K562 (cell line): ENCODE results near the gene LTA. TPM values are rescaled to one million over a fixed set of nuclear protein-coding genes. Genes with fewer than 3 reads are reported as not detected.

Source experiments
- ATAC-seq: fragments of 200-7000 bp; cut with Tn5 transposase; 3 replicates; pipeline ENCODE4 v1.9.1; 2020; ENCODE audit warnings: moderate library complexity
- BruUV-seq: library from RNA; stranded (reverse); fragments of 400-500 nt; replicated peaks from 2 replicates; lab custom pipeline; 2021; lab: Mats Ljungman, UMichigan
- CTCF ChIA-PET: fragments of 300-600 bp; formaldehyde crosslinking; extraction: SDS; loops from one replicate; lab custom pipeline; 2021; ENCODE audit warnings: low intra/inter-chr PET ratio; lab: Yijun Ruan, JAX
- POLR2A ChIA-PET: fragments of 300-600, 350-650 bp; sonication (Branson Sonifier 250); formaldehyde crosslinking; extraction: SDS; loops from one replicate; lab custom pipeline; 2021; ENCODE audit warnings: antibody characterized with exemption, inconsistent platforms; lab: Yijun Ruan, JAX
- DNase-seq, 4 experiments: peaks; one replicate each; pipeline versions ENCODE4 v3.0.0 to v3.0.0-alpha.2; 2011 to 2018; ENCODE audit warnings: low spot score in 3 of 4, mixed read lengths in 3 of 4; ENCODE audit errors: extremely low read depth in 1 of 4
- FAIRE-seq: peaks from 2 replicates; lab custom pipeline; 2011; peaks lifted over from hg19 to GRCh38; lab: Jason Lieb, UNC
- H2AFZ ChIP-seq: 2 replicates; pipeline ENCODE4 v1.6.0; 2011; ENCODE audit warnings: low read depth, low read length, control low read depth, inconsistent platforms
- H3K27ac ChIP-seq: fragments of 200-600 bp; 3 replicates; pipeline ENCODE4 v1.8.0; 2011; ENCODE audit warnings: low read depth, mild to moderate bottlenecking, control low read depth, inconsistent platforms, low read length, moderate library complexity, mixed read lengths; ENCODE audit errors: extremely low read depth
- H3K27me3 ChIP-seq, 2 experiments: fragments of 300-600 bp in 1 of 2; 2 replicates in 1 of 2; 3 replicates in 1 of 2; pipeline versions ENCODE4 v1.6.0 to v1.8.0; 2011; ENCODE audit warnings: inconsistent platforms in 2 of 2, low read length in 2 of 2, mild to moderate bottlenecking in 1 of 2, mixed read lengths in 1 of 2, moderate library complexity in 1 of 2; ENCODE audit not compliant: control insufficient read depth in 2 of 2, insufficient read depth in 2 of 2
- H3K36me3 ChIP-seq: fragments of 300-600 bp; 3 replicates; pipeline ENCODE4 v1.8.0; 2011; ENCODE audit warnings: mild to moderate bottlenecking, low read length, inconsistent platforms; ENCODE audit not compliant: control insufficient read depth, insufficient read depth
- H3K4me1 ChIP-seq, 2 experiments: fragments of 200-600 bp in 1 of 2; replicated peaks in 1 of 2; 2 replicates in 1 of 2; 3 replicates in 1 of 2; pipeline versions ENCODE4 v1.5.1 to v1.8.0; 2011; ENCODE audit warnings: inconsistent platforms in 2 of 2, low read length in 2 of 2, mild to moderate bottlenecking in 1 of 2, mixed read lengths in 1 of 2, moderate library complexity in 1 of 2; ENCODE audit not compliant: control insufficient read depth in 2 of 2, insufficient read depth in 2 of 2
- H3K4me2 ChIP-seq: 2 replicates; pipeline ENCODE4 v1.6.1; 2011; ENCODE audit warnings: low read length, control low read depth, inconsistent platforms, mixed read lengths; ENCODE audit not compliant: insufficient read depth
- H3K4me3 ChIP-seq: fragments of 200-600 bp; sonication (generic), shearing (Covaris generic); 2 replicates; pipeline ENCODE4 v1.5.1; 2016; ENCODE audit warnings: control low read depth, inconsistent platforms
- H3K79me2 ChIP-seq: fragments of 200-600 bp; 3 replicates; pipeline ENCODE4 v1.8.0; 2011; ENCODE audit warnings: low read length, inconsistent platforms; ENCODE audit not compliant: control insufficient read depth, insufficient read depth
- H3K9ac ChIP-seq, 2 experiments: 2 replicates each; pipeline versions ENCODE4 v1.6.0 to v1.6.1; 2011; ENCODE audit warnings: low read depth in 2 of 2, low read length in 2 of 2, control low read depth in 1 of 2, inconsistent platforms in 1 of 2, mild to moderate bottlenecking in 1 of 2, mixed read lengths in 1 of 2; ENCODE audit not compliant: insufficient read depth in 1 of 2
- H3K9me1 ChIP-seq: one replicate; pipeline ENCODE4 v1.6.0; 2011; ENCODE audit warnings: inconsistent platforms, mild to moderate bottlenecking, low read length, moderate library complexity; ENCODE audit not compliant: control insufficient read depth, insufficient read depth
- H3K9me3 ChIP-seq: replicated peaks from 2 replicates; pipeline ENCODE4 v1.5.1; 2011; ENCODE audit warnings: low read depth, low read length, inconsistent platforms; ENCODE audit not compliant: control insufficient read depth, insufficient read depth
- H4K20me1 ChIP-seq: replicated peaks from 2 replicates; pipeline ENCODE4 v1.6.1; 2011; ENCODE audit warnings: low read length, inconsistent platforms, mixed read lengths; ENCODE audit not compliant: control insufficient read depth, insufficient read depth
- DNMT1 ChIP-seq: fragments of 450-650 bp; IDR thresholded peaks from 2 replicates; pipeline ENCODE4 v1.6.1; 2016; ENCODE audit warnings: antibody characterized with exemption, mild to moderate bottlenecking
- HBP1 ChIP-seq: fragments of 450-650 bp; formaldehyde crosslinking; IDR thresholded peaks from 2 replicates; pipeline ENCODE4 v1.4.0; 2022; ENCODE audit warnings: missing genetic modification characterization
- MYC ChIP-seq, 2 experiments: fragments of 250-450 bp in 1 of 2; sonication (Bioruptor Pico) in 1 of 2; IDR thresholded peaks; 2 replicates each; pipeline versions ENCODE4 v1.5.1 to v1.6.1; 2012 to 2021; ENCODE audit warnings: low read depth in 2 of 2, borderline replicate concordance in 1 of 2, improper control_type of control experiment in 1 of 2, low read length in 1 of 2, mild to moderate bottlenecking in 1 of 2, moderate library complexity in 1 of 2
- SOX6 ChIP-seq: fragments of 450-650 bp; IDR thresholded peaks from 2 replicates; pipeline ENCODE4 v1.6.1; 2014; ENCODE audit warnings: mild to moderate bottlenecking
- ZNF133 ChIP-seq: fragments of 250-450 bp; sonication (Bioruptor Pico); IDR thresholded peaks from 2 replicates; pipeline ENCODE4 v1.4.0; 2020; ENCODE audit warnings: mild to moderate bottlenecking
- ZNF282 ChIP-seq: sonication (generic); formaldehyde crosslinking; IDR thresholded peaks from 2 replicates; pipeline ENCODE4 v1.8.1; 2023; ENCODE audit warnings: missing genetic modification reagents
- WGBS: fragments of 100-300 bp; shearing (Covaris generic); methylation state at CpG from one replicate; pipeline ENCODE4 v1.1.6; 2016; ENCODE audit warnings: low coverage, mixed read lengths; ENCODE audit not compliant: insufficient coverage; ENCODE audit errors: missing lambda C conversion rate; 5-methylcytosine and 5-hydroxymethylcytosine counted together
- in situ Hi-C: fragments of 300-500 bp; cut with MboI; formaldehyde crosslinking; loops from 4 replicates; pipeline ENCODE4 v1.15.0; 2018; ENCODE audit warnings: inconsistent platforms, mixed read lengths
- intact Hi-C: fragments of 100-400 bp; cut with micrococcal nuclease; formaldehyde crosslinking; loops from 2 replicates; pipeline ENCODE4 v1.14.2; 2022
- polyA plus RNA-seq, 8 experiments: library from polyadenylated mRNA; depleted of rRNA in 4 of 8; stranded (reverse) in 5 of 8; unstranded in 3 of 8; fragments of >200 nt; fragmentation: Nextera tagmentation in 2 of 8; fragmentation: Illumina TruSeq in 1 of 8; extraction: Ambion mirVana in 2 of 8; extraction: Trizol in 1 of 8; gene quantifications; 2 replicates each; pipeline versions ENCODE4 v1.2.1 to v1.2.3, GENCODE V29; 2011 to 2014; ENCODE audit warnings: inconsistent platforms in 1 of 8, missing spikeins in 1 of 8
- total RNA-seq, 7 experiments: library from RNA; depleted of rRNA in 6 of 7; stranded (reverse); fragments of >200 nt in 6 of 7; fragmentation: Illumina TruSeq in 2 of 7; extraction: Trizol in 2 of 7; gene quantifications; 2 replicates each; pipeline versions ENCODE4 v1.2.1 to v1.2.3, GENCODE V29; 2011 to 2021; ENCODE audit warnings: low replicate concordance in 1 of 7
- TF ChIP-seq, protein P1 (sequence below), 3 experiments: IDR thresholded peaks in 2 of 3; conservative IDR thresholded peaks in 1 of 3; 2 replicates each; pipeline ENCODE4 v1.5.1; 2011 to 2012; ENCODE audit warnings: low read length in 3 of 3, mild to moderate bottlenecking in 3 of 3, control low read depth in 2 of 3, improper control_type of control experiment in 1 of 3, inconsistent platforms in 1 of 3, low read depth in 1 of 3, mixed read lengths in 1 of 3, moderate library complexity in 1 of 3; ENCODE audit not compliant: insufficient read depth in 2 of 3
- TF ChIP-seq, protein P2 (sequence below): sonication (generic); formaldehyde crosslinking; IDR thresholded peaks from 2 replicates; pipeline ENCODE4 v1.8.0; 2022; ENCODE audit warnings: missing genetic modification reagents, mild to moderate bottlenecking, borderline replicate concordance

LTA gene
- total and polyA plus RNA-seq, 9 of the 15 experiments (the other 6 are each of a cell fraction or from before 2014, with no cell fraction given), result 0.80 TPM; not detected in 8

DNA sequence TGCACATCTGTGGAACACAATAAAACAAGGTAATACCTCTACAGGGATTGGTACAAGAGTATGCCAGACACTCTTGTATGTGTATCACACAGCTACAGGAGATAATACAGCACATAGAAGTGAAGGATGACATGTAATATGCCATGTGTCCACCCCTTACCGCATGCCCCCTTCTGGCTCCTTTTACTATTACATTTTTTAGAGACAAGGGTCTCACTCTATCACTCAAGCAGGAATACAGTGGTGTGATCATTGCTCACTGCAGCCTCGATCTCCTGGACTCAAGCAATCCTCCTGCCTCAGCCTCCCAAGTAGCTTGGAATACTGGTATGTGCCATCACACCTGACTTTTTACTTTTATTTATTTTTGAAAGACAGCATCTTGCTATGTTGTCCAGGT lies 24.9 kb downstream of the LTA start (continued):
- TF ChIP-seq MYC (IDR thresholded peaks at IDR 0.05; ENCODE audit: low read depth, low read length) (peak; percentile 65), MYC (CRISPR knock-in tag; IDR thresholded peaks at IDR 0.05; ENCODE audit: borderline replicate concordance, low read depth) (no peak)
- TF ChIP-seq, protein P1, sequence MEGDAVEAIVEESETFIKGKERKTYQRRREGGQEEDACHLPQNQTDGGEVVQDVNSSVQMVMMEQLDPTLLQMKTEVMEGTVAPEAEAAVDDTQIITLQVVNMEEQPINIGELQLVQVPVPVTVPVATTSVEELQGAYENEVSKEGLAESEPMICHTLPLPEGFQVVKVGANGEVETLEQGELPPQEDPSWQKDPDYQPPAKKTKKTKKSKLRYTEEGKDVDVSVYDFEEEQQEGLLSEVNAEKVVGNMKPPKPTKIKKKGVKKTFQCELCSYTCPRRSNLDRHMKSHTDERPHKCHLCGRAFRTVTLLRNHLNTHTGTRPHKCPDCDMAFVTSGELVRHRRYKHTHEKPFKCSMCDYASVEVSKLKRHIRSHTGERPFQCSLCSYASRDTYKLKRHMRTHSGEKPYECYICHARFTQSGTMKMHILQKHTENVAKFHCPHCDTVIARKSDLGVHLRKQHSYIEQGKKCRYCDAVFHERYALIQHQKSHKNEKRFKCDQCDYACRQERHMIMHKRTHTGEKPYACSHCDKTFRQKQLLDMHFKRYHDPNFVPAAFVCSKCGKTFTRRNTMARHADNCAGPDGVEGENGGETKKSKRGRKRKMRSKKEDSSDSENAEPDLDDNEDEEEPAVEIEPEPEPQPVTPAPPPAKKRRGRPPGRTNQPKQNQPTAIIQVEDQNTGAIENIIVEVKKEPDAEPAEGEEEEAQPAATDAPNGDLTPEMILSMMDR (IDR thresholded peaks at IDR 0.05 in 2 of 3, conservative IDR thresholded peaks at IDR 0.05 in 1 of 3; ENCODE audit: insufficient read depth in 2 of 3, low read depth in 1 of 3, low read length in 3 of 3), result peak; percentile 68 to 81 (median 71)

DNA sequence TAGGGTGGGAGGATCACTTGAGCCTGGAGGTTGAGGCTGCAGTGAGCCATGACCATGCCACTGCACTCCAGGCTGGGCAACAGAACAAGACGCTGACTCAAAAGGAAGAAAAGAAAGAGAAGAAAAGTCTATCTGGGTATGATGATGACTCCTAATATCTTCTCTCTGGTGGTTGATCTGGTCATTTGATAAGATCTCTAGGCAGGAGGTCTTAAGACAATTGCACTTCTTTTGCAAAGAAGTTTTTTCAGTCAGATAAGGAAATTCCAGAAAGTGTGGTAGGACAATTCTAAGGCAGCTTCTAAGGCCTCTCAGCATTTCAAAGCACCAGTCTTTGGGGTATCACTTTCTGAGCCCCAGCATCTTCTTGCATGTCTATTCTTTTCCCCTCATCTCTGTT lies 35.2 kb downstream of the LTA start:
- WGBS, result 29% methylated on average over 1 of the region's 1 CpG
- TF ChIP-seq ZNF133 (CRISPR knock-in tag) (no peak), DNMT1 (no peak), HBP1 (CRISPR knock-in tag) (no peak), SOX6 (peak; percentile 59; the same call in 1 of the 2 replicates), ZNF282 (CRISPR knock-in tag) (no peak)
- TF ChIP-seq, protein P2, sequence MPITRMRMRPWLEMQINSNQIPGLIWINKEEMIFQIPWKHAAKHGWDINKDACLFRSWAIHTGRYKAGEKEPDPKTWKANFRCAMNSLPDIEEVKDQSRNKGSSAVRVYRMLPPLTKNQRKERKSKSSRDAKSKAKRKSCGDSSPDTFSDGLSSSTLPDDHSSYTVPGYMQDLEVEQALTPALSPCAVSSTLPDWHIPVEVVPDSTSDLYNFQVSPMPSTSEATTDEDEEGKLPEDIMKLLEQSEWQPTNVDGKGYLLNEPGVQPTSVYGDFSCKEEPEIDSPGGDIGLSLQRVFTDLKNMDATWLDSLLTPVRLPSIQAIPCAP (CRISPR knock-in tag), result no peak
- in situ Hi-C loops (no loop called here), intact Hi-C loops (no loop called here)
- H2AFZ ChIP-seq, result peak overlapping the region; percentile 13; the same call in 1 of the 2 replicates
- BruUV-seq, result no TSS peak
- no peaks in the 10 kb centered on the region for H3K36me3 ChIP-seq
- H3K27me3 ChIP-seq, result no peaks in the 10 kb centered on the region
- POLR2A ChIA-PET, result interaction anchor here (0.6 to 1.4 kb wide), 6 partner anchors 20 to 1664 kb away, joined by 3 to 5 read pairs (median 3); partner anchors contain the start of genes ABHD16A, DDX39B, RPS18 and VPS52
- CTCF ChIA-PET, result no interaction called here
- H3K9ac ChIP-seq, result no peak overlapping the region
- peaks cover 8 to 14% of the 10 kb centered on the region in 2 experiments; a peak in 4 of 5 replicates for H3K4me1 ChIP-seq
- DNase-seq (no peak), ATAC-seq (no peak), FAIRE-seq (no peak)
- H3K9me1 ChIP-seq, result no peaks in the 10 kb centered on the region
- H3K9me3 ChIP-seq, result no peaks in the 10 kb centered on the region
- H3K4me2 ChIP-seq, result no peak overlapping the region
- no peaks in the 10 kb centered on the region for H3K79me2 ChIP-seq
- no peak overlapping the region for H3K27ac ChIP-seq
- no peaks in the 10 kb centered on the region for H4K20me1 ChIP-seq
- no peak overlapping the region for H3K4me3 ChIP-seq
